GM18508 (cell line): ENCODE measurements around the gene NUP107.

Experiments used
- ATAC-seq: cut with Tn5 transposase; IDR thresholded peaks from one replicate; pipeline ENCODE4 v1.9.1; 2021; ENCODE audit warnings: moderate number of reproducible peaks; ENCODE audit not compliant: insufficient read depth, unreplicated experiment

Gene NUP107

DNA sequence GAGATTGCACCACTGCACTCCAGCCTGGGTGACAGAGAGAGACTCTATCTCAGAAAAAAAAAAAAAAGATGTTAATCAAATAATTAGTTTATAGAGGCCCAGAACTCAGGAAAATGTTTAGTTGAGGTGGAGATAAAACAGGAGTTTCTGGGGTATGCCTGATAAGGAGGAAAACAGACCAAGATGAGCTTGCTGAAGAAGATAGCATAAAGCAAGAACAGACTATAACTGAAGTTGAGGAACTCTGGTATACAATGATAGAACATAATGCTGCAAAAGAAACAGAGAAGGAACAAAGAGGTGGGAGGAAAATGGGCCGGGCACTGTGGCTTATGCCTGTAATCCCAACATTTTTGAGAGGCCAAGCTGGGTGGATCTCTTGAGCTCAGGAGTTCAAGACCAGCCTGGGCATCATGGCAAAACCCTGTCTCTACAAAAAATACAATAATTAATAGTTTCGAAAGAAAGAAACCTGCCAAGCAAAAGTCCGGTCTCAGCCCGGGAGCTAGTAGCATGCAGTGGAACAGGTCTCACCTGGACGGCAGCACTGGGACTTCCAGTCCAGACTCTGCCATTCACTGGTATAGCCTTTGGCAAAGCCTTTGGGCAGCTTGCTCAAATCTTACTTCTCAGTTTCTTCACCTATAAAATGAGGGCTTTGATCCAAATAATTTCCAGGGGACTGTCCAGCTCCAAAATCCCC lies 84.6 kb downstream of the NUP107 start:
- ATAC-seq, result no peak

DNA sequence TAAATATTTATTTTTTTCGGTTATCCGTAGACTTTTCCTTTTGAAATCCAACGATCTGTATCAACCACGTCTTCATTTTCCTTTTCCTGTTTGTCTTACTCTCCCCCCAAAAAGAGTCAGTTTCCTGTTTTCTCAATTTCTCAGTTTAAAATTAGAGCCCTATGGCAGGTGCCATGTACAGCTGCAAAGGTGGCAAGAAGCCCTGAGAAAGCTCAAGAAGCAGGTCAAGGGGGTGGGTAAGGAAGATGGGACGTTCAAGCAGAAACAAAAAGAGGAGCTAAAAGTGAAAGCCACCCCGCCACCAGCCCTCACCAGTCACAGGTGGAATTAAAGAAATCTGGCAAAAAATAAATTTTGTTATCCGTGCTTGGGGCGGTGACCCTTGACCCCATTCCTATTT lies 85.9 kb downstream of the NUP107 start:
- ATAC-seq, result no peak

DNA sequence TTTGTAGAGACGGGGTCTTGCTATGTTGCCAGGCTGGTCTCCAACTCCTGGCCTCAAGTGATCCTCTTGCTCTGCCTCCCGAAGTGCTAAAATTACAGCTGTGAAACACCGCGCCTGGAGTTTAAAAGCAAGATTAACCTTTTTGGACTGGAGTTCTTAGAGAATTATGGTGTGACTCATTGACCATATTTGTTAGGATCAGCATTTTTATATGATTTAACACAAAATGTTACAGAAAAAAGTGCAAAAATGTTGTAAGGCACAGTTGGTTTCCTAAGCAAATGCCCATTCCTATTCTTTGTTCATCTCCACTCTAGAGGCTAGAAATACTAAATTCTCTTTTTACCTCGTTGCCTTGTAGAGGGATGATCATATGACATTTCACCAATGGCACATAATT lies 86.8 kb downstream of the NUP107 start:
- no peak for ATAC-seq

DNA sequence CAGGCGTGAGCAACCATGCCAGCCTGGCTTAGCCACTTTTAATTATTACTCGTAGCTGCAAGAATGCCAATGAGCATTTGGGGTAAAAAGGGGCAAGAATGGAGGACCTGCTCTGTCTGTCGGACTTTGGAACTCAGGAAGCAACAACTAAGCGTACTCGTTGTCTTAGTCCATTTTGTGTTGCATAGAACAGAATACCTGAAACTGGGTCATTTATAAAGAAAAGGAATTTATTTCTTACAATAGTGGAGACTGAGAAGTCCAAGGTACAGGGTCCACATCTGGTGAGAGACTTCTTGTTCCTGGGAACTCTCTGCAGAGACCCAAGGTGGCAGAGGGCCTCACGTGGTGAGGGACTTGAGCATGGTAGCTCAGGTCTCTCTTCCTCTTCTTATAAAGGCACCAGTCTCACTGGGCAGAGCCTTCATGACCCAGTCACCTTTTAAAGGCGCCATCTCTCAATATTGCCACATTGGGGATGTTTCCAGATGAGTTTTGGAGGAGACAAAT lies 88.4 kb downstream of the NUP107 start:
- no peak for ATAC-seq

DNA sequence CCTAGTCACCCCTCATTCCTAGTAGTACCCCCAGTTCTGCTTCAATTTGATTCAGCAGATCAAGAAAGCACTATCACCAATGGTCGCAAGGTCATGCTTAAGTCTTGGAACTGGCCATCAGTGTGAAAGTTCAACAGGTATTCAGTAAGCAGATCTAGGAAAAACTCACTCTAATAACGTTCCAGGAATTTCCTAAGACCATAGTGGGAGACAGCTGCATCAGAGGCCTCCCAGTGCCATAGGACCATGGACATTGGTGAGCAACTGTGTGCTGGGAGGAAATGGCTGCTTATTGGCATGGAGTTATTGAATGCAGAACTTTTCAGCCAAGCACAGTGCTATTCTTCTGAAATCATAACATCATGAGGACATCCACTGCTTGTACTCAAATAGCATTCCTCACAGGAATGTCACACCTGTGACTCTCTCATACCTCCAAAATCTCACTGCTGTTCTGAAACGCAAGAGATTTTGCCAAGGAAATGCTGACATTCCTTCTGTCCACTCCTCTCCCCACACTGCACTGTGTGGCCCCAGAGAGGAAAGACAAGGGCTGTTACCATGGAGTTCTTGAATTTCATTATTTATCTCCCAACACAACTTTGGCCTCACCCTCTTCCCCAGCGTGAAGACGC lies 90.3 kb downstream of the NUP107 start:
- no peak for ATAC-seq

DNA sequence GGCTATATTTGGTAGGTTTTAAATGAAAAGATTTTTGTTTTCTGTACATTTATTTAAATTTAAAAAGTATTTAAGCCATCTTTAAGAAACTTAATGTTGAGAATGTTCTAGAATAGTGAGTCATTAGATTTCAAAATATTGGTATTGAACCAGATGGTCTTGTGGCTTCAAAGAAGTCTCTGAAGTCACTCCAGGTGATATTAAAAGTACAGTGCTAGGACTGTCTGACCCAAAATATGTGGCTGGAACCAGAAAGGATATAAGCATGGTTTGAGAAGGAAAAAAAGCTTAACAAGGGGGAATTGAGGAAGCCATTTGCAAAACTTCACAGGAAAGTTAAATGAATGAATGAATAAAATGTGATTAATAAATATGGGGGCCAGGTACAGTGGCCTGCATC lies 92.5 kb downstream of the NUP107 start:
- ATAC-seq, result no peak

DNA sequence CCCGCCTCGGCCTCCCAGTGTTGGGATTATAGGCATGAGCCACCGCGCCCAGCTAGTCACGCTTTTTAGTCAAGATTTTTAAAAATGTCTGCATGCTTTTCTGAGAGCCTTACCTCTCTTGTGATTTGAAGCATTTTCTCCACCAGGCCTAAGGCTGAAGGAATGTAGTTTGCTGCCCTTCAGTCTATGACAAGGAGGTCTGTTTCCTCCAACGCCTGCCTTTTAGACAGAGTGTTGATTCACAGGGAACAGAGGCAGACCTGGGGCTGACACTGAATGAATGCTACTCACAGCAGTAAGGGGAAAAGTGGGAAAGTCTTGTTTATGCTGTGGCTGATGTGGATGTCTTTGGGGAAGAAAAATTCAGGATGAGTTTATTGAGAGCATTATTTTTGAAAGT lies 94.0 kb downstream of the NUP107 start:
- no peak for ATAC-seq

DNA sequence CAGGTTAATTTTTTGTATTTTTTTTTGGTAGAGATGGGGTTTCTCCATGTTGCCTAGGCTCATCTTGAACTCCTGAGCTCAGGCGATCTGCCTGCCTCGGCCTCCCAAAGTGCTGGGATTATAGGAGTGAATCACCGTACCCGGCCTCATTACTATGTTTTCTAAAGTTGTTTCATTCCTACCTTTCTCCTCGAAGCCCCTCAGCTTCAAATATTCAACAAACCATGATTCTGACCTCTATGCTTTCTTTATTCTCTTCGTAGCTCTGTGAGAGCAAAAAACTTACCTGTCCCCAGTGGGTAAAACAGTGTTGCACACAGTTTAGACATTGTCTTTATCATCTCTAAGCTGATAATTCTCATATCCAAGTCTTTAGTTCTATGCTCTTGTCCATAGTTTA lies 95.0 kb downstream of the NUP107 start:
- no peak for ATAC-seq

DNA sequence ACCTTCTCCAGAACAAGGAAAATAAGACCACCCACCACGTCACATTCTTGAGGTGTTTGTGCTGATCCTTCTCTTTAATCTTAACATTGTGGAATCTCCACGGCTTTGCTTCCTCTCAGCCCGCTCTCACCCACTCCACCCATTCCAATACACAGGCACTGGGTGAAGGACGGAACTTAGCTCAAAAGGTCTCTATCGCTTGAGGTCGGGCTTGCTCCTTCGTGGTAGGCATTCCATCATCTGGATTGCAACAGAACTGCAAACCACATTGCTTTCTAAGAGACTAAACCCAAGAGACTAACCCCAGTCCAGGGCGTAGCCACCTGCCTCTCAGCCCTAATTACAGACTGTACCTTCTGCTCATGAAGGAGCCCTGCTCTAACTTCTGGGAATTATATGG lies 97.2 kb downstream of the NUP107 start:
- no peak for ATAC-seq

DNA sequence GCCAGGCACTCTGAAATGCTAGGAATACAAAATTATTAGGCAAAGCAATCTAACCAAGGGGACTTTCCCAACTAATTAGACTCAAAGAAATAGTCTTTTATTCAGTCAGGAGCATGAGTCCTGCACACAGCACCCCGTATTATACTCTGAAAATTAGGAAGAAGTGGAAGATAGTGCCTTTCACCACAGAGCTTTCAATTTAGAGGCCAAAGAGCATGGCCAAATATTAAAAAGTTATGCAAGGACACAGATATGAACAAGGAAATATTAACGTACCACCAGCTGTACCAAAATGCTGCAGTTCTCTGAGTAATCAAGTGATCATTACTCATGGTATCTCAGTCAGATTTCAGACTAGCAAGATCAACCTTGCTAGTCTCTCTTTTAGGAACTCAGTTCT lies 98.6 kb downstream of the NUP107 start:
- no peak for ATAC-seq

DNA sequence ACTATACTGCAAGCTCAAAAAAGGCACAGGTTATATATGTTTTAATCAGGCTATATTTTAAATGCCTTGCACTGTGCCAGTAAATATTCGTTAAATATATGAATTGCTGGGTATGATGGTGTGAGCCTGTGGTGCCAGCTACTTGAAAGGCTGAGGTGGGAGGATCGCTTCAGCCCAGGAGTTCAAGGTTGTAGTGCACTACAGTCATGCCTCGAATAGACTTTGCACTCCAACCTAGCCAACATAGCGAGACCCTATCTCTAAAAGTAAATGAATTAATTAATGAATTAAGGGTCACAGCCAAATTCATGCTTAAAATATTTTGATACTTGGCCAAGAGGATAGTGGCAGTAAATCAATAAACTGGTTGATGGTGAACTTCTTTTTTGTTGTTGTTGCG lies 99.0 kb downstream of the NUP107 start:
- ATAC-seq, result no peak

DNA sequence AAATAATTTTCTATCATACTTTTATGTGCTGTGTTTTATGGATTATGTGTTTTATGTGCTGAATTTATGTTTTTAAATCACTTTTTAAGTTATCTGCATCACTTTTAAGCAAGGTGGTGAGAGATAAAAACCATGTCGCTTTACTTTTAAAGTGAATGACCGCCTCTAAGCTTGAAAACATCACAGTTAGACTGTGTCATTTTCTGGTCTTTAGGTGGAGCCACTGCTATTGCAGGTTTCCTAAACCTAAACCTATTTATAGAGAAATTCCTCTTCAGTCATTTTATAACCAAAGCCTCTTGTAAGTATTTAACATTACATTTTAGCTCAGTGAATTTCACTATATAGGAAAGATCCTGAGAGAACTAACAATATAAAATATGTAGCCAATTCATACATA lies 100.2 kb downstream of the NUP107 start:
- no peak for ATAC-seq

DNA sequence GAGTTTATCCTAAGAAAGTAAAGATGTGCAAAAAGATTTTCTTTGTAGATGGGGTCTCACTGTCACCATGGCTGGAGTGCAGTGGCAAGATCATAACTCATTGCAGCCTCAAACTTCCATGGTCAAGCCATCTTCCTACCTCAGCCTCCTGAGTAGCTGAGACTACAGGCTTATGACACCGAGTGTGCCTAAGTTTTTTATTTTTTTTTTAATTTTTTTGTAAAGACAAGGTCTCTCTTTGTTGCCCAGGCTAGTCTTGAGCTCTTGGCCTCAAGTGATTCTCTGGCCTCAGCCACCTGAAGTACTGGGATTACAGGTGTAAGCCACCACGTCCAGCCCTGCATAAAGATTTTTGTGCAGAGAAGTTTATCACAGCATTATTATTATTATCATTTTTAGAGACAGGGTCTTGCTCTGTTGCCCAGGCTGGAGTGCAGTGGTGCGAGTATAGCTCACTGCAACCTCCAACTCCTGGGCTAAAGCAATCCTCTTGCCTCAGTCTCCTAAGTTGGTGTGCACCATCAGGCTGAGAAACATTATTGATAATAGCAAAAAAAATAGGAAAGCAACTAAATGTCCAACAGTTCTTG lies 101.9 kb downstream of the NUP107 start:
- no peak for ATAC-seq

DNA sequence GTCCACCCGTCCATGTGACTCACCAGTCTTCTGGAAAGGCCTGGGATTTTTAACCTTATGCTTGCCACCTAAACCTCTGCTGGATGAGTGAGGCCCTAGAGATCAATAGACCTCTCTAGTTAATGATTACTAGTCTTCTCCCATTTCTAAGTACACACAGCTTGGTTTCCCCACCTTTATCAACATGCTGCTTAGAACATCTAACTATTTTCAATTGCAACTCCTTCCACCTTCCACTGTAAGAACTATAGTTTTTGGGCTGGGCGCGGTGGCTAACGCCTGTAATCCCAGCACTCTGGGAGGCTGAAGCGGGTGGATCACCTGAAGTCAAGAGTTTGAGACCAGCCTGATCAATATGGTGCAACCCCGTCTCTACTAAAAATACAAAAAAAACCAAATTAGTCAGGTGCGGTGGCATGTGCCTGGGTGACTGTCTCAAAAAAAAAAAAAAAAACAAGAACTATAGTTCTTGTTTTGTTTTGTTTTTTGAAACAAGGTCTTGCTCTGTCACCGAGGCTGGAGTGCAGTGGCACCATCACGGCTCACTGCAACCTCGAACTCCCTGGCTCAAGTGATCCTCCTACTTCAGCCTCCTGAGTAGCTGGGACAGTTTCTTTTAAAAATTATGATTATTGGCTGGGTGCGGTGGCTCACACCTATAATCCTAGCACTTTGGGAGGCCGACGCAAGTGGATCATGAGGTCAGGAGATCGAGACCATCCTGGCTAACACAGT lies 102.5 kb downstream of the NUP107 start:
- no peak for ATAC-seq

DNA sequence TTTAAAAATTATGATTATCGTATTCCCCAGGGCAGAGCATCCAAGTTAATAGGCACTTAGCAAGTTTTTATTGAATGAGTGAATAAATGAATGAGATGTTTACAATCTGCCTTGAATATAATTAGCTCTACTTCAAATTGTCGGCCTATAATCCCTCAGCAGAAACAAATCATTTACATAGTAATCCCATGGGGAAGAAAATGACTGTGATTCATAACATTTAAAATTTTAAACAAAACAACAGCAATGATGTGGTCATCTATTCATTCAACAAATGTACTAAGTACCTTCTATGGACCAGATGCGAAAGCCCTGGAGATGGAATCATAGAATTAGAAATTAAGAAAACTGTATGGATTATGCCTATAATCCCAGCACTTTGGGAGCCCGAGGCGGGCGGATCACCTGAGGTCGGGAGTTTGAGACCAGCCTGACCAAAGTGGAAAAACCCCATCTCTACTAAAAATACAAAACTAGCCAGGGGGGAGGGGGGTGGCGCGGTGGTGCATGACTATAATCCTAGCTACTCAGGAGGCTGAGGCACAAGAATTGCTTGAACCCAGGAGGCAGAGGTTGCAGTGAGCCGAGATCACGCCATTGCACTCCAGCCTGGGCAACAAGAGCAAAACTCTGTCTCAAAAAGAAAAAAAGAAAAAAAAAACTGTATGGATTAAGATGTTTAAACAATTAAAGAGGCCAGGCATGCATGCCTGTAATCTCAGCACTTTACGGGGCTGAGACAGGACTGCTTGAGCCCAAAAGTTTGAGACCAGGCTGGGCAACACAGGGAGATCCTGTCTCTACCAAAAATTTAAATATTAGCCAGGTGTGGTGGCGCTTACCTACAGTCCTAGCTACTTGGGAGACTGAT lies 103.5 kb downstream of the NUP107 start:
- ATAC-seq, result no peak

DNA sequence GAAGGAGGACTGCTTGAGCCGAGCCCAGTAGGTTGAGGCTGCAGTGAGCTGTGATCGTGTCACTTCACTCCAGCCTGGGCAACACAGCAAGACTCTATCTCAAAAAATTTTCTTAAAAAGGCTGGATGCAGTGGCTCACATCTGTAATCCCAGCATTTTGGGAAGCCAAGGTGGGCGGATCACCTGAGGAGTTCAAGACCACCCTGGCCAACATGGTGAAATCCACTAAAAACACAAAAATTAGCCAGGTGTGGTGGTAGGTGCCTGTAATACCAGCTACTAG lies 104.1 kb downstream of the NUP107 start:
- ATAC-seq, result no peak

DNA sequence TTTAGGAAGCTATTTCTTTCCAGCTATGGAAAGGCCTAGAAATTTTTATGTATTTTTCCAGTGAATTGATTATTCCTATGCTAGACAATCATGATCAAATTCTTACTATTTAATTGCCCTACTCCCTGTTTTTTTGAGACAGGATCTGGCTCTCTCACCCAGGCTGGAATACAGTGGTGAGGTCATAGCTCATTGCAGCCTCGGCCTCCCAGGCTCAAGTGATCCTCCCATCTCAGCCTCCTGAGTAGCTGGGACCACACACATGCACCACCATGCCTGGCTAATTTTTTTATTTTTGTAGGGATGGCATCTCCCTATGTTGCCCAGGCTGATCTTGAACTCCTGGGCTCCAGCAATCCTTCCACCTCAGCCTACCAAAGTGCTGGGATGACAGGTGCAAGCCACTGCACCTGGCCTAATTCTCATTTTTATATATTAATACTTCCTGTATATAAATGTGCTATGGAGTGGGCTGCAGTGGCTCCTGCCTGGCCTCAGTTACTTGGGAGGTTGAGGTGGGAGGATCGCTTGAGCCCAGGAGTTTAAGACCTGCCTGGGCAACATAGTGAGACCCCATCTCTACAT lies 105.2 kb downstream of the NUP107 start:
- no peak for ATAC-seq

DNA sequence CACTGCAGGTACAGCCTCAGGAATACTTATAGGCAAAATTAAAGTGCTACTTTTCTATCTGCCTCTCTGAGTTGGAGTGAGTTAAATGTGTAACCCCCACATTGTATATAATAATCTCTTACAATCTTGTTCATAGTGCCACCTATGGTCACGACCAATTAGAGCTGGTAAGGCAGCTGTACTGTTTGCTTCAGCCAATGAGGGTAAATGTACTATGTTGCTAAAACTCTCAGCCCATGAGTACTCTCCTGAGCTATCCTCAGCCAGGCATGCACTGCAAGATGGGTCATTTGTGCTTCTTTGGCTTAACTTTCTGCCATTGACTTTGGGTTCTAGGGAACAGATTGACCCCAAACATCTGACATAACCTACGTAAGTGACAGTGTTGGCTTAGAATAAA lies 106.2 kb downstream of the NUP107 start:
- peak; percentile 85 for ATAC-seq

DNA sequence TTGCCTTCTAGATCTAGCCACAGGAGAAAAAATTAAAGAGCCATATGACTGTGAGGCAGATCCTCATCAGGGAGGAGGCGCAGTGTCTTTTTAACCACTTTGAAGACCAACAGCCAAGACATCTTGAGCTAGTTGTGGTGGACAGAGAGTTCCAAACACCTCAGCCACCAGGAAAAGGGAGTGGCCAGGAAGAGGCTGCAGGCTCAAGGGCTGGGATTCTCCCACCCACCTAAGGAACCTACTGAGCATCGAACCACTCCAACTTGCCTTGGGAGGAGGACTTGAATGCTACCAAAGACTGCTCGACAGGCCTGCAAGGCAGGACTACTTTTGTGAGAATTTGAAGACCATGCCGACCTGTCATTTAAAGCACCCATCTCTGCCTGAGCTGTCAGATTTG lies 106.7 kb downstream of the NUP107 start:
- ATAC-seq, result no peak
